NT2/D1 (cell line): Measurements from ENCODE around the gene CAMK2N2.

Experiments used
- YY1 ChIP-seq: IDR thresholded peaks from 2 replicates; pipeline ENCODE4 v1.6.1; 2011; ENCODE audit not compliant: insufficient read length, insufficient read depth
- ZNF274 ChIP-seq: IDR thresholded peaks from 2 replicates; pipeline ENCODE4 v1.6.1; 2011; ENCODE audit warnings: mild to moderate bottlenecking, low read depth, low read length

- TF ChIP-seq YY1 (no peak), ZNF274 (no peak)
These were observed 50.1 kb downstream of the CAMK2N2 start for GRCh38 chr3:184211297-184211696.
